Astrocyte (in vitro differentiated cells and primary cell): ENCODE results near the gene ARPC2. TPM values are rescaled to one million over a fixed set of nuclear protein-coding genes. Genes with fewer than 3 reads are reported as not detected.
A peak's percentile ranks its signal among the peaks of the same experiment; 100 is the strongest.

Source experiments
- DNase-seq: peaks from one replicate; pipeline ENCODE4 v3.0.0-alpha.2; 2010; ENCODE audit warnings: low read depth
- FAIRE-seq: peaks from 2 replicates; lab custom pipeline; 2011; peaks lifted over from hg19 to GRCh38; lab: Jason Lieb, UNC
- H2AFZ ChIP-seq: 2 replicates; pipeline ENCODE4 v1.6.0; 2012; ENCODE audit warnings: low read depth, low read length, inconsistent platforms
- H3K27ac ChIP-seq: 2 replicates; pipeline ENCODE4 v1.5.1; 2011; ENCODE audit warnings: low read depth, low read length, inconsistent platforms
- H3K27me3 ChIP-seq: 2 replicates; pipeline ENCODE4 v1.6.0; 2011; ENCODE audit warnings: low read length, inconsistent platforms; ENCODE audit not compliant: insufficient read depth
- H3K36me3 ChIP-seq: 2 replicates; pipeline ENCODE4 v1.5.1; 2011; ENCODE audit warnings: low read length, inconsistent platforms; ENCODE audit not compliant: insufficient read depth
- H3K4me1 ChIP-seq: 2 replicates; pipeline ENCODE4 v1.5.1; 2011; ENCODE audit warnings: low read length, inconsistent platforms; ENCODE audit not compliant: insufficient read depth
- H3K4me2 ChIP-seq: 2 replicates; pipeline ENCODE4 v1.6.0; 2012; ENCODE audit warnings: low read length, inconsistent platforms
- H3K4me3 ChIP-seq: 2 replicates; pipeline ENCODE4 v1.5.1; 2011; ENCODE audit warnings: low read depth, mild to moderate bottlenecking, low read length, inconsistent platforms; ENCODE audit not compliant: insufficient read depth
- H3K79me2 ChIP-seq: 2 replicates; pipeline ENCODE4 v1.6.0; 2012; ENCODE audit warnings: mild to moderate bottlenecking, low read length, inconsistent platforms; ENCODE audit not compliant: insufficient read depth
- H3K9ac ChIP-seq: 2 replicates; pipeline ENCODE4 v1.6.0; 2012; ENCODE audit warnings: mild to moderate bottlenecking, low read length, inconsistent platforms
- H3K9me3 ChIP-seq: 2 replicates; pipeline ENCODE4 v1.5.1; 2012; ENCODE audit warnings: low read depth, mild to moderate bottlenecking, low read length, inconsistent platforms; ENCODE audit not compliant: insufficient read depth
- H4K20me1 ChIP-seq: 2 replicates; pipeline ENCODE4 v1.6.0; 2012; ENCODE audit warnings: low read length, inconsistent platforms; ENCODE audit not compliant: insufficient read depth
- H3K27ac Mint-ChIP-seq: one replicate; pipeline ENCODE4 v1.8.0; 2021; ENCODE audit warnings: mild to moderate bottlenecking, mixed read lengths; ENCODE audit not compliant: unreplicated experiment
- H3K27me3 Mint-ChIP-seq: one replicate; pipeline ENCODE4 v1.8.0; 2021; ENCODE audit warnings: low read depth, mixed read lengths; ENCODE audit not compliant: unreplicated experiment
- H3K36me3 Mint-ChIP-seq: one replicate; pipeline ENCODE4 v1.8.0; 2021; ENCODE audit warnings: low read depth, mixed read lengths; ENCODE audit not compliant: unreplicated experiment
- H3K4me1 Mint-ChIP-seq: one replicate; pipeline ENCODE4 v1.8.0; 2021; ENCODE audit warnings: low read depth, mixed read lengths; ENCODE audit not compliant: unreplicated experiment
- H3K4me3 Mint-ChIP-seq: one replicate; pipeline ENCODE4 v1.8.0; 2021; ENCODE audit warnings: mild to moderate bottlenecking, moderate library complexity, mixed read lengths; ENCODE audit not compliant: unreplicated experiment
- H3K9me3 Mint-ChIP-seq: one replicate; pipeline ENCODE4 v1.8.0; 2021; ENCODE audit warnings: mild to moderate bottlenecking, mixed read lengths; ENCODE audit not compliant: unreplicated experiment
- CTCF ChIP-seq: IDR thresholded peaks from 2 replicates; pipeline ENCODE4 v1.5.1; 2011; ENCODE audit warnings: low read depth, mild to moderate bottlenecking, inconsistent platforms, low read length, moderate library complexity; ENCODE audit not compliant: insufficient read depth
- EZH2 ChIP-seq: IDR thresholded peaks from 2 replicates; pipeline ENCODE4 v1.6.1; 2012; ENCODE audit warnings: mild to moderate bottlenecking, low read length, inconsistent platforms; ENCODE audit not compliant: insufficient read depth
- total RNA-seq: library from RNA; stranded (reverse); gene quantifications from 2 replicates; pipeline ENCODE4 v1.2.1, GENCODE V29; 2021

Gene ARPC2
- total RNA-seq, 1 donor from 2014 or later: 535 TPM

GRCh38 chr2:218278531-218279360 is 61.8 kb downstream of the ARPC2 start:
- FAIRE-seq (no peak), DNase-seq (no peak)
- Histone ChIP-seq H3K4me1 (peaks cover 20% of the 10 kb centered on the region), H3K4me3 (no peak overlapping the region), H3K9ac (no peak overlapping the region), H3K27me3 (no peaks in the 10 kb centered on the region), H4K20me1 (peaks cover 23% of the 10 kb centered on the region), H3K36me3 (peaks cover 44% of the 10 kb centered on the region), H3K4me2 (no peak overlapping the region), H3K79me2 (peaks cover 25% of the 10 kb centered on the region), H3K9me3 (no peaks in the 10 kb centered on the region), H3K27ac (no peak overlapping the region), H2AFZ (no peak overlapping the region)
- H3K36me3 Mint-ChIP-seq: peaks cover 12% of the 10 kb centered on the region
- no peak for TF ChIP-seq EZH2
- TF ChIP-seq CTCF: no peak
- no peak overlapping the region for H3K27ac Mint-ChIP-seq
- H3K27me3 Mint-ChIP-seq: no peaks in the 10 kb centered on the region
- H3K4me1 Mint-ChIP-seq: peaks cover 14% of the 10 kb centered on the region
- no peaks in the 10 kb centered on the region for H3K9me3 Mint-ChIP-seq
- no peak overlapping the region for H3K4me3 Mint-ChIP-seq

- Histone ChIP-seq H3K27me3 (no peaks in the 10 kb centered on the region), H3K36me3 (peaks cover 29% of the 10 kb centered on the region), H3K9ac (no peak overlapping the region), H3K79me2 (peaks cover 40% of the 10 kb centered on the region), H2AFZ (no peak overlapping the region), H3K27ac (no peak overlapping the region), H3K4me3 (no peak overlapping the region), H3K9me3 (no peaks in the 10 kb centered on the region), H3K4me1 (peaks cover 32% of the 10 kb centered on the region), H4K20me1 (peaks cover 23% of the 10 kb centered on the region), H3K4me2 (no peak overlapping the region)
- TF ChIP-seq CTCF (no peak), EZH2 (no peak)
- peaks cover 26% of the 10 kb centered on the region for H3K4me1 Mint-ChIP-seq
- DNase-seq: no peak
- H3K9me3 Mint-ChIP-seq: no peaks in the 10 kb centered on the region
- FAIRE-seq: no peak
- H3K36me3 Mint-ChIP-seq: peaks cover 9% of the 10 kb centered on the region
- H3K4me3 Mint-ChIP-seq: no peak overlapping the region
- H3K27me3 Mint-ChIP-seq: no peaks in the 10 kb centered on the region
- peak overlapping the region; percentile 29 for H3K27ac Mint-ChIP-seq
Measured at GRCh38 chr2:218280260-218280870, 63.4 kb downstream of the ARPC2 start.
